GM23248 (cell line): ENCODE data around the gene MYOG. TPM values are rescaled to one million over a fixed set of nuclear protein-coding genes. Genes with fewer than 3 reads are reported as not detected.

ENCODE experiments used
- DNase-seq: peaks from one replicate; pipeline ENCODE4 v3.0.0-alpha.2; 2015
- H2AFZ ChIP-seq: fragments of 200-600 bp; sonication (generic); 2 replicates; pipeline ENCODE4 v1.6.1; 2016; ENCODE audit warnings: antibody characterized with exemption
- H3F3A ChIP-seq: fragments of 200-600 bp; sonication (generic); 2 replicates; pipeline ENCODE4 v1.6.1; 2016; ENCODE audit warnings: mild to moderate bottlenecking, antibody characterized with exemption, mixed run types; ENCODE audit not compliant: insufficient read depth
- H3K27ac ChIP-seq: fragments of 200-600 bp; sonication (generic); 2 replicates; pipeline ENCODE4 v1.5.1; 2016; ENCODE audit warnings: mild to moderate bottlenecking
- H3K27me3 ChIP-seq: fragments of 200-600 bp; sonication (generic); replicated peaks from 2 replicates; pipeline ENCODE4 v1.6.1; 2016; ENCODE audit warnings: mild to moderate bottlenecking; ENCODE audit not compliant: insufficient read depth
- H3K36me3 ChIP-seq: fragments of 200-600 bp; sonication (generic); 2 replicates; pipeline ENCODE4 v1.6.1; 2016; ENCODE audit warnings: low read depth, mild to moderate bottlenecking
- H3K4me1 ChIP-seq: fragments of 200-600 bp; sonication (generic); 2 replicates; pipeline ENCODE4 v1.6.1; 2016; ENCODE audit warnings: mild to moderate bottlenecking; ENCODE audit not compliant: insufficient read depth
- H3K4me2 ChIP-seq: fragments of 200-600 bp; sonication (generic); one replicate; pipeline ENCODE4 v1.6.1; 2016; ENCODE audit warnings: mild to moderate bottlenecking; ENCODE audit not compliant: unreplicated experiment
- H3K4me3 ChIP-seq: fragments of 200-600 bp; sonication (generic); 2 replicates; pipeline ENCODE4 v1.5.1; 2016; ENCODE audit warnings: mild to moderate bottlenecking
- H3K79me2 ChIP-seq: fragments of 200-600 bp; sonication (generic); 2 replicates; pipeline ENCODE4 v1.6.1; 2016; ENCODE audit warnings: mild to moderate bottlenecking; ENCODE audit not compliant: insufficient read depth
- H3K9ac ChIP-seq: fragments of 200-600 bp; sonication (generic); 2 replicates; pipeline ENCODE4 v1.6.1; 2016; ENCODE audit warnings: mild to moderate bottlenecking
- H3K9me2 ChIP-seq: fragments of 200-600 bp; sonication (generic); 2 replicates; pipeline ENCODE4 v1.6.1; 2016; ENCODE audit warnings: mixed run types, mild to moderate bottlenecking, moderate library complexity; ENCODE audit not compliant: insufficient read depth
- H3K9me3 ChIP-seq: fragments of 200-600 bp; sonication (generic); one replicate; pipeline ENCODE4 v1.6.1; 2017; ENCODE audit warnings: low read depth
- H4K20me1 ChIP-seq: fragments of 200-600 bp; sonication (generic); 2 replicates; pipeline ENCODE4 v1.6.0; 2016; ENCODE audit not compliant: insufficient read depth
- EZH2 ChIP-seq: fragments of 200-600 bp; sonication (generic); IDR thresholded peaks from 2 replicates; pipeline ENCODE4 v1.6.1; 2018; ENCODE audit warnings: antibody characterized with exemption, mild to moderate bottlenecking; ENCODE audit not compliant: insufficient read depth, poor library complexity, severe bottlenecking
- EZH2phosphoT487 ChIP-seq: fragments of 200-600 bp; sonication (generic); IDR thresholded peaks from 2 replicates; pipeline ENCODE4 v1.6.1; 2018; ENCODE audit warnings: antibody characterized with exemption, moderate library complexity, mild to moderate bottlenecking, low read depth; ENCODE audit not compliant: insufficient read depth
- WGBS, 2 experiments: methylation state at CpG; one replicate each; pipeline ENCODE4 v1.1.6; 2015 to 2017; ENCODE audit warnings: low lambda C conversion rate in 2 of 2, low coverage in 1 of 2; ENCODE audit errors: missing lambda C conversion rate in 2 of 2; 5-methylcytosine and 5-hydroxymethylcytosine counted together
- in situ Hi-C: fragments of 300-500 bp; cut with MboI; formaldehyde crosslinking; loops from 2 replicates; pipeline ENCODE4 v1.15.0; 2020
- polyA plus RNA-seq: library from polyadenylated mRNA; unstranded; fragments of >200 nt; fragmentation: Nextera tagmentation; extraction: Ambion mirVana; gene quantifications from 2 replicates; pipeline ENCODE4 v1.2.1, GENCODE V29; 2016
- total RNA-seq: library from RNA; depleted of rRNA; stranded (reverse); fragments of >200 nt; shearing (Covaris generic); gene quantifications from 2 replicates; pipeline ENCODE4 v1.2.3, GENCODE V29; 2014

The MYOG gene
- total and polyA plus RNA-seq, 2 experiments from 2014 or later = not detected

GRCh38 chr1:203063287-203063686 is 22.5 kb downstream of the MYOG start:
- Histone ChIP-seq H3K4me2 (no peak overlapping the region), H3K9me3 (no peaks in the 10 kb centered on the region), H3K27me3 (no peaks in the 10 kb centered on the region), H3K36me3 (peaks cover 6% of the 10 kb centered on the region; the same call in 1 of the 2 replicates), H3K4me1 (peaks cover 7% of the 10 kb centered on the region), H3K9ac (no peak overlapping the region), H3K79me2 (no peaks in the 10 kb centered on the region), H3K27ac (no peak overlapping the region), H3K4me3 (no peak overlapping the region), H3K9me2 (no peaks in the 10 kb centered on the region), H2AFZ (no peak overlapping the region), H4K20me1 (no peaks in the 10 kb centered on the region), H3F3A (peaks cover 7% of the 10 kb centered on the region; the same call in 1 of the 2 replicates)
- no peak for DNase-seq
- in situ Hi-C loops = no loop called here
- 98% methylated on average over 8 of the region's 8 CpGs for WGBS, 2 experiments
- TF ChIP-seq EZH2phosphoT487 (no peak), EZH2 (no peak)

GRCh38 chr1:203060115-203060514 is 25.7 kb downstream of the MYOG start:
- H3K4me2 ChIP-seq = no peak overlapping the region
- H3K79me2 ChIP-seq = no peaks in the 10 kb centered on the region
- peaks cover 6% of the 10 kb centered on the region; the same call in 1 of the 2 replicates for H3K36me3 ChIP-seq
- H3K27me3 ChIP-seq = no peaks in the 10 kb centered on the region
- H3F3A ChIP-seq = peaks cover 26% of the 10 kb centered on the region
- H3K9ac ChIP-seq = no peak overlapping the region
- peaks cover 17% of the 10 kb centered on the region for H3K4me1 ChIP-seq
- H2AFZ ChIP-seq = no peak overlapping the region
- H4K20me1 ChIP-seq = no peaks in the 10 kb centered on the region
- H3K4me3 ChIP-seq = no peak overlapping the region
- no peaks in the 10 kb centered on the region for H3K9me3 ChIP-seq
- 95 to 98% methylated on average over 10 to 11 of the region's 11 CpGs for WGBS, 2 experiments
- DNase-seq = no peak
- H3K27ac ChIP-seq = no peak overlapping the region
- in situ Hi-C loops = no loop called here
- no peaks in the 10 kb centered on the region for H3K9me2 ChIP-seq
- TF ChIP-seq EZH2 (no peak), EZH2phosphoT487 (no peak)

DNA sequence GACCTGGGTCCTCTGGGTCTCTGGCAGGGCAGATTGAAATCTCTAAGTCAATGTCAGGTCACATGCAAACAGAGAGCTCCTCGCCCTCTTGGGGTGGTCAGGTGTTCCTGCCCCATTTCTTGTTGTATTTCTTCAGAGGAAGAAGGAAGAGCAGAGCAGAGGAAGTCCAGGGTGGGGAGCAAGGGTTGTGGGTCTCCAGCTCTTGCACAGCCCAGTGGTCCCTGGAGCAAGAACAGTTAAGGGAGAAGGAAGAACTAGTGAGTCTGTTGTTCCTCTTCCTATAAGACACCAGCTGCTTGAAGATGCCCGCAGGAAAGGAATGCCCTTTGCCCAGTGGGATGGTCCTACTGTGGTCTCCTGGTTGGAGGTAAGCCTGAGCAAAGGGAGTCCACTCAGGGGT is 26.3 kb downstream of the MYOG start:
- Histone ChIP-seq H3K27ac (no peak overlapping the region), H2AFZ (no peak overlapping the region), H3K4me1 (peaks cover 17% of the 10 kb centered on the region), H3K9ac (no peak overlapping the region), H3K36me3 (peaks cover 6% of the 10 kb centered on the region; the same call in 1 of the 2 replicates), H3K9me2 (no peaks in the 10 kb centered on the region), H3K4me3 (no peak overlapping the region), H3K27me3 (no peaks in the 10 kb centered on the region), H3K4me2 (no peak overlapping the region), H3K79me2 (no peaks in the 10 kb centered on the region), H4K20me1 (no peaks in the 10 kb centered on the region), H3F3A (peaks cover 26% of the 10 kb centered on the region), H3K9me3 (no peaks in the 10 kb centered on the region)
- DNase-seq = no peak
- 51 to 80% methylated on average over 2 of the region's 2 CpGs for WGBS, 2 experiments
- TF ChIP-seq EZH2 = no peak
- TF ChIP-seq EZH2phosphoT487 = no peak
- in situ Hi-C loops = no loop called here

- no peaks in the 10 kb centered on the region for H4K20me1 ChIP-seq
- no peak overlapping the region for H3K27ac ChIP-seq
- H3K9me2 ChIP-seq = no peaks in the 10 kb centered on the region
- H3K9me3 ChIP-seq = no peaks in the 10 kb centered on the region
- H3K4me2 ChIP-seq = no peak overlapping the region
- WGBS, 2 experiments = 82 to 100% methylated on average over 1 of the region's 1 CpG
- H3K79me2 ChIP-seq = no peaks in the 10 kb centered on the region
- no peaks in the 10 kb centered on the region for H3K27me3 ChIP-seq
- in situ Hi-C loops = no loop called here
- no peak overlapping the region for H3K4me3 ChIP-seq
- peaks cover 26% of the 10 kb centered on the region for H3F3A ChIP-seq
- DNase-seq = no peak
- H3K9ac ChIP-seq = no peak overlapping the region
- peaks cover 17% of the 10 kb centered on the region for H3K4me1 ChIP-seq
- TF ChIP-seq EZH2 = no peak
- TF ChIP-seq EZH2phosphoT487 = no peak
- peaks cover 6% of the 10 kb centered on the region; the same call in 1 of the 2 replicates for H3K36me3 ChIP-seq
- no peak overlapping the region for H2AFZ ChIP-seq
Observed at GRCh38 chr1:203058676-203058935, 27.2 kb downstream of the MYOG start.
